Left forelimb (tissue), 1 donor: ENCODE measurements around the gene OR5A2.
"Not testable (repeated sequence)": the region's sequence is repeated elsewhere in the genome, so short reads cannot be mapped to it uniquely, and the experiment has no call there.

Experiments
- DNase-seq: peaks from one replicate; pipeline ENCODE4 v3.0.0-alpha.2; 2018; ENCODE audit warnings: low spot score

The OR5A2 gene

DNA sequence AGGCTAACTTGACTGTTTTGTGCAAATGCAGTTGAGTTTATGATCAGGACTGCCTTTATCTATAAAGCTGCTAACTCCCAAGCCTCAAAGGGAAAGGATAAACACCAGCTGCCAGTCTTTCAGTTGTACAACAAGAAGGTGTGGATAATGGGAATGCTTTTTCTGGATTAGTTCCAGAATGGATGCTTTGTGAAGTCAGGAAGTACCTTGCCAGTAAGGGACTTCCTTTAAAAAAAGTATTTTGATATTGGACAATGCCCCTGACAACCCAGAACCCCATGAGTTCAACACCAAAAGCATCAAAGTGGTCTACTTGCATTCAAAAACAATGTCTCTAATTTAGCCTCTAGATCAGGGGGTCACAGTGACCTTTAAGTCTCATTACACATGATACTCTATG is 32.0 kb downstream of the OR5A2 start:
- DNase-seq: no peak

DNA sequence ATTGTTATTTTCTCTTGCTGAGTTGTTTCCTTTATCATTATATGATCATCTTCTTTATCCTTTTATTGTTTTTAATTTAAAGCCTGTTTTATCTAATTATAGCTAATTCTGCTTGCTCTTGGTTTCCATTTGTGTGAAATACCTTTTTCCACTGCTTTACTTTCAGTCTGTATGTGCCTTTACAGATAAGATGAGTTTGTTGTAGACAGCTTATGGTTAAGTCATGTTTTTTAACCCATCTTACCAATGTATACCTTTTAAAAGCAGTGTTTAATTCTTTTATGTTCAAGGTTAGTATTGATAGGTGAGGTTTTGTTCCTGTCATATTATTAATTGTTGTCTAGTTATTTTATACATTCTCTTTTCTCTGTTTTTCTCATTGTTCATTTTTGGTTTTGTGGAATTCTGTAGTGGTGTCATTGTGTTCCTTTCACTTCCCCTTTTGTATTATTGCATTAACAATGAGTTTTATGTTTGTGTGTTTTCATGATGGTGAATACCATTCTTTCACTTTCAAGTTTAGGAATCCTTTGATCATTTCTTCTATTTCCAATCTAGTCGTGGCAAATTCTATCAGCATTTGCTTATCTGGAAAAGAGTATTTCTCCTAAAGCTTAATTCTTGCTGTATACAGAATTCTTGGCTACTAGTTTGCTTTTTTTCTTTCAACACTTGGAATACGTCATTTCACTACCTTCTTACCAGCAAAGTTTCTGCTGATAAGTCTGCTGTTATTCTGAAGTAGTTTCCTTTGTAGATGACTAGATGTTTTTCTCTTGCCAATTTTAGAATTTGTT is 45.8 kb downstream of the OR5A2 start:
- DNase-seq: no peak

DNA sequence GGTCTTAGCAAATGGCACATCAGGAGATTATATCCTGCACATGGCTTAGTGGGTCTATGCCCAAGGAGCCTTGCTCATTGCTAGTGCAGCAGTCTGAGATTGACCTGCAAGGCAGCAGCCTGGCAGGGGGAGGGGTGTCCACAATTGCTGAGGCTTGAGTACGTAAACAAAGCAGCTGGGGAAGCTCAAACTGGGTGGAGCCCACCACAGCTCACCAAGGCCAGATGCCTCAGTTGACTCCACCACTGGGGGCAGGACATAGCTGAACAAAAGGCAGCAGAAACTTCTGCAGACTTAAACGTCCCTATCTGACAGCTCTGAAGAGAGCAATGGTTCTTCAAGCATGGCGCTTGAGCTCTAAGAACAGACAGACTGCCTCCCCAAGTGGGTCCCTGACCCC is 53.9 kb downstream of the OR5A2 start:
- not testable (repeated sequence) for DNase-seq

DNA sequence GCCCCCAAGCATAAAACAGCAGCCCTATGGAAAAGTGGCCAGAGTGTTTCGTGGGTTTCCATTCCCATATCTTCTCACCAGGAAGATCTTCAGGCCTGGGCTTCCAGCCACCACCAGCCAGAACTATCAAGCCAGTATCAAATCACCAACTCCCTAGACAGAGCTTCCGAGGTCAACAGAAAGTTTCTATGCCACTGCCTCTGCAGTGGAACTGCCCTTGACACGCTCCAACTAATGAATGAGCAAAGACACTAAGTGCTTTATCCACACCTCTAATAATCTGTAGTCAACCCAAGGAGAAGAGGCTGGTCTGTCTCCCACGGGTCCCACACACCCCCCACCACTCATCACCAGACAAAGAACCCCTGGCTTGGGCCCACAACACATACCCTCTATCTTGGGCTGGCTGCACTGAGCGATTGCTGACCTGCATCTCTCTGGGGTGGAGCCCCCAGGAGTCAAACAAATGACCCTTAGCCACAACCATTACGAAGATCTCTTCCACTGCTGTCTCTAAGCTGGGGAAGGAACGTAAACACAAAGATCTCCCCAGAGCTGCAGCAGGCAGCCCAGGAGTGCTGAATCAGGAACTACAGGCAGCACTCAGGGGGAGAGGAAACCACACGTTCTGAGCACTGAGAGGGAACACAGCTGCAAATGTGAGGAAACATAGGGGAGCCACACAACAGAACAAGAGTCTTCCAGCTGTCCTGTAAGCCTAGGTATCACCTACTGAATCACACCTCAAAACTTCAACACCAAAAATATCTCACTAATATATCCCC is 57.8 kb downstream of the OR5A2 start:
- DNase-seq: no peak
